NCI-H69 (cell line): Measurements from ENCODE around the gene MRPS34.

Experiments used
- DNase-seq: peaks from one replicate; lab custom pipeline; 2025; lab: John Stamatoyannopoulos, UW

The MRPS34 gene

GRCh38 chr16:1769402-1770300 is 3.3 kb downstream of the MRPS34 start:
- DNase-seq, result no peak

GRCh38 chr16:1768767-1769401 is 4.0 kb downstream of the MRPS34 start:
- no peak for DNase-seq

DNA sequence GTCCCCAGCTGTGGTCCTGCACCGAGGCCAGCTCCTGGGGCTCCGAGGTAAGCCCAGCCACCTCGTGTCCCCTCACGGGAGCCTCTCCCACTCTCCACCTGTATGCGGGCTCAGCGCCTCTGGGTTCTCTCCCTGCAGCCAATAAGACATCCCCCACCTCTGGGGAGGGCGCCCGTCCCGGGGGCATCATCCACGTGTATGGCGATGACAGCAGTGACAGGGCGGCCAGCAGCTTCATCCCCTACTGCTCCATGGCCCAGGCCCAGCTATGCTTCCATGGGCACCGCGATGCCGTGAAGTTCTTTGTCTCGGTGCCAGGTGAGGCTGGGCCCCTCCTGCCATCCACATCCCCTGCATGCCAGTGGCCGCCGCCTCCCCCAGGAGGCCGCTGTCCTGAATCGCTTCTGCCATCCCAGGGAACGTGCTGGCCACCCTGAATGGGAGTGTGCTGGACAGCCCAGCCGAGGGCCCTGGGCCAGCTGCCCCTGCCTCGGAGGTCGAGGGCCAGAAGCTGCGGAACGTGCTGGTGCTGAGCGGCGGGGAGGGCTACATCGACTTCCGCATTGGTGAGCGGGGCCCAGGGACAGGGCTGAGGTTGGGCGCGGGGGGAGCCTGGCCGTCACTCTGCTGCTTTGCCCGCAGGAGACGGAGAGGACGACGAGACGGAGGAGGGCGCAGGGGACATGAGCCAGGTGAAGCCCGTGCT is 4.7 kb downstream of the MRPS34 start:
- DNase-seq, result no peak

DNA sequence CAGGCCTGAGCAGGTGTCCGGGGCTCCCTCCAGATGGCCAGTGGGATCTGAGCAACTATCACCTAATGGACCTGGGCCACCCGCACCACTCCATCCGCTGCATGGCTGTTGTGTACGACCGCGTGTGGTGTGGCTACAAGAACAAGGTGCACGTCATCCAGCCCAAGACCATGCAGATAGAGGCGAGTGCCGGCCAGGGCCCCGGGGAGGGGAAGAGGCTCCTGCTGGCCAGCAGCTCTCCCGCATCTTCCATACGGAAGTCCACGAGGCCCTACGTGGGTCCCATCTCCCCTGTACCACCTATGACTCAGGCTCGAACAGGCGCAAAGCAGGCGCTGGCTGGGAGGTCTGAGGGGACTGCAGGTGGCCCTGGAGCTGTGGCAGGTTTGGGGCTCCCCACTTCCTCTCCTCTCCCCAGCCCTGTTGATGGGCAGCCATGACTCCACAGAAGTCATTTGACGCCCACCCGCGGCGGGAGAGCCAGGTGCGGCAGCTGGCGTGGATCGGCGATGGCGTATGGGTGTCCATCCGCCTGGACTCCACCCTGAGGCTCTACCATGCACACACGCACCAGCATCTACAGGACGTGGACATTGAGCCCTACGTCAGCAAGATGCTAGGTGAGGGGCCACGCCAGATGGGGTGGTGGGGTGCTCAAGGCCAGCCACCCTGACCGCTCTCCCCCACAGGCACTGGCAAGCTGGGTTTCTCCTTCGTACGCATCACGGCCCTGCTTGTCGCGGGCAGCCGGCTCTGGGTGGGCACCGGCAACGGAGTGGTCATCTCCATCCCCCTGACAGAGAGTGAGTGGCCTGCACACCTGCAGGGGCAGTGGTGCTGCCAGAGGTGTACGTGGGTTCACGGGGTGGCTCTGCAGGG is 5.6 kb downstream of the MRPS34 start:
- no peak for DNase-seq

DNA sequence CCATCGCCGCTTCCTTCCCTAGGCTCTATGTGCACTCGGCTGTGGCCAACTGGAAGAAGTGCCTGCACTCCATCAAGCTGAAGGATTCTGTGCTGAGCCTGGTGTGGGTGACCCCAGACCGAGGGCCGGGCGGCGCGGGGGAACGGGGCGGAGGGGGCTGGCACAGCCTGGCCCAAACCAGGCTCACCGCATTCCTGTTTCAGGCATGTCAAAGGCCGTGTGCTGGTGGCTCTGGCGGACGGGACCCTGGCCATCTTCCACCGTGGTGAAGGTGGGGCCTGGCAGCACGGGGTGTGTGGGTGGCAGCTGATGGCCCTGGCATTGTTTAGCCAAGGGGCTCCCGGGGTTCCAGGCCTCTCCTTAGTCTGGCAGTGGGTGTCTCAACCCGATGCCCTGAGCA is 6.2 kb downstream of the MRPS34 start:
- no peak for DNase-seq

GRCh38 chr16:1766231-1766630 is 6.7 kb downstream of the MRPS34 start:
- DNase-seq, result no peak

DNA sequence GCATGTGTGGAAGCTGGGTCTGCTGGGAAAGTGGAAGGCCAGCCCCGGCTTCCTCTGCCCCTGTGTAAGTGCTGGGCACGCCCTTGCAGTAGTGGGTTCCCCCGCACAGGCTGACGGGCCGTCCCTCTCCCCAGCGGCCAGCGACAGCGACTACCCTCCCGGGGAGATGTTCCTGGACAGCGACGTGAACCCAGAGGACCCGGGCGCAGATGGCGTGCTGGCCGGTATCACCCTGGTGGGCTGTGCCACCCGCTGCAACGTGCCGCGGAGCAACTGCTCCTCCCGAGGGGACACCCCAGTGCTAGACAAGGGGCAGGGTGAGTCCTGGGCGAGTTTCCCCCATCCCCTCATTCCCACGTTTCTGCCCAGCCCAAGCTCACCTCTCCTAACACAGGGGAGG is 7.1 kb downstream of the MRPS34 start:
- DNase-seq, result no peak

DNA sequence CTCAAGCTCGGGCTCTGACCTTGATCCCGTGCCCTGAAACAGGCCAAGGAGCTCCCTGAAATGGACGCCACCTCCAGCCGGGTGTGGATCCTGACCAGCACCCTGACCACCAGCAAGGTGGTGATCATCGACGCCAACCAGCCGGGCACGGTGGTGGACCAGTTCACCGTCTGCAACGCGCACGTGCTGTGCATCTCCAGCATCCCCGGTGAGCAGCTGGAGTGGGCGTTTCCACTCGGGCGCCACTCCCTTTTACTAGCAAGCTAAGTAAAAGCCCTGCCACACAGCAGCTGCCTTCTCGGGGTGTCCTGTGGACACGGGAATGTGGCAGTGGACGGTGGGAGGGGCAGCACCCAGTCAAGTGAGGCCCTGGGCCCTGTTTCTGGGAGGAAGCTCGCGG is 8.0 kb downstream of the MRPS34 start:
- no peak for DNase-seq

- DNase-seq, result peak; percentile 26
Measured at GRCh38 chr16:1763521-1764511, 9.1 kb downstream of the MRPS34 start.

DNA sequence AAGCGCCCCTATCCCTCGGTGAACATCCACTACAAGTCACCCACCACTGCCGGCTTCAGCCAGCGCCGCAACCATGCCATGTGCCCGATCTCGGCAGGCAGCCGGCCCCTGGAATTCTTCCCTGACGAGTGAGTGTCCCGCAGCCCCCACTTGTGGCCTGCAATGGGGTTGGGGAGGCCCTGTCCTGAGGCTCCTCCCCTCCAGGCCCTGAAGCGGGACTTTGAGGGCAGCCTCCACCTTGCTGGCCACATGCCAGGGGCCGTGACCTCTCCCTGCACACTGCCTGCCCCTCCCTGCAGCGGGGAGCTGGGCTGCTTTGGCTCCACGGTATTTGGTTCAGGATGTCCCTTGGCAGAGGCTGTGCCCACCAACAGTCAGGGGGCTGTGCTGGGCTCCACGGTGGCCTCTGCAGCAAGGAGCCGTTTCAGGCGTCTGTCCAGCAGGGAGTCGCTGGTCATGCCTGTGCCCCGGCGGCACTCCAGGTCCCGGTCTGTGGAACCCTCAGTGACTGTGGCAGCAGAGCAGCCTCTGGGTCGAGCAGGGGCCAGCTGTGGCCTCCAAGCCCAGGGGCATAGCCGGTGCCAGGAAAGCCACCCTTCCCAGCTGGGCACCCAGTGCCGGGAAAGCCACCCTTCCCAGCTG is 9.9 kb downstream of the MRPS34 start:
- DNase-seq, result no peak

DNA sequence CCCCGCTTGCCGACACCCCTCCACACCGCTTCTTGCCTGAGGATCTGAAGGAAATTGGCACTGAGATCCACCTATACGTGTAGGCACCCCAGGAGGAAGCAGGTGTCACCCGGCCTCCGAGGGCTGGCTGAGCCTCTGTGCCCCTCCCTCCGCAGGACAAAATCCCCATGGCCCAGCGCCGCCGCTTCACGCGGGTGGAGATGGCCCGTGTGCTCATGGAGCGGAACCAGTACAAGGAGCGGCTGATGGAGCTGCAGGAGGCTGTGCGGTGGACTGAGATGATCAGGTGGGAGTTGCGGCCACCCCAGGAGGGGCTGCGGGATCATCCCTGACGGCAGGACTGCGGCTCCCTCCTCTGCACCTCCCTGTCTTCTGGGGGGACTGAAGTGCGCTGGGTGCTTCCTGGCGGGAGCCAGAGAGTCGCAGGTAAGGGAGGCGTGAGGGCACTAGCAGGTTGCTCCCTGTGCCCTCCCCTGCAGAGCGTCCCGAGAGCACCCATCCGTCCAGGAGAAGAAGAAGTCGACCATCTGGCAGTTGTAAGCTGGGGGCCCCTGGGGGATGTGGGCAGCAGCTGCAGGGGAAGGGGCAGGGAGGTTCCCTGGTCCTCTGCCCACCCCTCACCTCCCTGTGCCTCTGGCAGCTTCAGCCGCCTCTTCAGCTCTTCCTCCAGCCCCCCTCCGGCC is 10.6 kb downstream of the MRPS34 start:
- DNase-seq, result no peak

DNA sequence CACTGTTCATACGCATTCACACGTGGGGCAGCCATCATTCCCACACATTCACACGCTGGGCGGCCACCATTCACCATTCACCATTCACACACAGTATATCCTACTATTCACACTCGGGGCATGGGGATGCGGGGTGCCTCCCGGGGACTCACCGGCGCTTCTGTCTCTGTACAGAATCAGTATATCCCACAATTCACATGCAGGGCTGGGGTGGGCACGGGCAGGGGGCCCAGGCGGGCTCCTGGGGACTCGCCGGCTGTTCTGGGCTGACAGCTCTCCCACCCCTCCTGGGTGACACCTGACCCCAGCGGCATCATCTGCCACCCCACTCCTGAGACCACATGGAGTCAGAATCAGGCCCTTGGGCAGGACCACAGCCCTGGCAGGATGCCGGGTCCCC is 11.2 kb downstream of the MRPS34 start:
- no peak for DNase-seq

DNA sequence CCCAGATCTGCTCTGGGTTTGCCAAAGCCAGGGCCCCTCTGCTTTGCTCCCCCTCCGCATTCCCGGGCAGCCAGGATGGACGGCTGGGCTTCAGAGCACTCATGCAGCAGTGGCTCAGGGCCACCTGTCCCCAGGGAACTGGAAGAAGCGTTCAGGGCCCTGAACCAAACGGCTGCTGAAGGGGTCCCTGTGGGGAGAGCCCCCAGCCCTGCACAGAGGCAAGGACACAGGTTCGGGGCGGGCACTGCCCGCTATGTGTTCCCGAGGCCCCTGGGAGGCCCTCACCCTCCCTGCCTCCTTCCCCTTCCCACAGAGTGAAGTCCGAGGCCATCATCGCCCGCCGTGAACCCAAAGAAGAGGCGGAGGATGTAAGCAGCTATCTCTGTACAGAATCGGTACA is 12.0 kb downstream of the MRPS34 start:
- no peak for DNase-seq

GRCh38 chr16:1759511-1759910 is 13.4 kb downstream of the MRPS34 start:
- DNase-seq, result no peak

GRCh38 chr16:1758923-1759322 is 14.0 kb downstream of the MRPS34 start:
- no peak for DNase-seq

GRCh38 chr16:1757714-1758461 is 15.0 kb downstream of the MRPS34 start:
- DNase-seq, result no peak

DNA sequence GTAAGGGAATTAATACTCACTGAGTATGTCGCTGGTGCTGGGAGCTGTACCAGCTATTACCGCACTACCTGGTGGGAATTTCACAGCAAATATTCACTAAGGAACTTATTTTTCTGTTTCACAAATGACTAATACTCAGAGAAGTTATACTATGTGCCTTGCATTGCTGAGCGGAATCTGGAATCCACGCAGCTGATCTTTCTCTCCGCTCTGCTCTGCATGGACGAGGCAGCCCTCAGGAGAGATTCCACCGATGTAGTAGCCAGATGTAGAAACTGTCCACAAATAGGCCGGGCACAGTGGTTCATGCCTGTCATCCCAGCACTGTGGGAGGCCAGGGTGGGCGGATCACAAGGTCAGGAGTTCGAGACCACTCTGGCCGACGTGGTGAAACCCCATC is 18.7 kb downstream of the MRPS34 start:
- DNase-seq, result no peak

DNA sequence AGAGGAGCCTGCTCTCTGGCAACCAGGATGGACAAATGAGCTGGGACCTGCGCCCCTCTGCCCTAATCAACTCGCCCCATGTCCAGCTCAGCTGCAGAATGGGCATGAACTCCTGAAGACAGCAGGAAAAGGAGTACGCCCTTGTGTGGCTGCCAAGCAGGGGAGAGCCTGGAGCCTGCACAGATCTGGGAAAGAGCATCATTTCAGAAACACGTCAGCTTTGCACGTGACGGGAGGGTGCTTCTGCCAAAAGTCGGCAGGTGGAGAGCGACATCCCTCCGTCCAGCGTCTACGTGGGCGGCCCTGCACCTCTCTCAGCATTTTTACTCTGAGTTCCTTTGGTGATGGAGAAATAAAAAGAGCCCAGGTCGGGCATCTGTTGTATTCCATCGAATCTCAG is 20.1 kb downstream of the MRPS34 start:
- DNase-seq, result no peak

GRCh38 chr16:1751946-1752345 is 21.0 kb downstream of the MRPS34 start:
- no peak for DNase-seq
